ENCODE results near the gene WDPCP. TPM values are rescaled to one million over a fixed set of nuclear protein-coding genes. Genes with fewer than 3 reads are reported as not detected.
"Not testable (repeated sequence)": the region's sequence is repeated elsewhere in the genome, so short reads cannot be mapped to it uniquely, and the experiment has no call there.

WDPCP gene
- total RNA-seq, 1 experiment from 2014 or later: 7.4 TPM

- H3K36me3 ChIP-seq (ENCODE audit: control insufficient read depth, insufficient read depth, low read length): no peaks in the 10 kb centered on the region
- no peak overlapping the region for H3K27ac ChIP-seq (ENCODE audit: low read length)
- H3K27me3 ChIP-seq (ENCODE audit: control insufficient read depth, insufficient read depth, low read length): peaks cover 10% of the 10 kb centered on the region; the same call in 1 of the 2 replicates
- POLR2A ChIA-PET: no interaction called here
- H3K4me3 ChIP-seq (ENCODE audit: low read depth in 2 of 2, low read length in 2 of 2): no peak overlapping the region
- CTCF ChIA-PET: no interaction called here
- DNase-seq (ENCODE audit: low read depth, low spot score): no peak
- in situ Hi-C loops (cut with HindIII; ENCODE audit: low pct_unique_long_range_greater_than_20kb, low sequenced_read_pairs): no loop called here
- intact Hi-C loops (cut with micrococcal nuclease; ENCODE audit: unreplicated experiment): no loop called here
- no peak for TF ChIP-seq CTCF (IDR thresholded peaks at IDR 0.05)
- TF ChIP-seq SIN3A (IDR thresholded peaks at IDR 0.05; ENCODE audit: borderline replicate concordance, insufficient read depth, low read depth, low read length): no peak
- no peak for TF ChIP-seq TCF7L2 (IDR thresholded peaks at IDR 0.05; ENCODE audit: low read depth, low read length)
- H3K9me3 ChIP-seq (ENCODE audit: control insufficient read depth, insufficient read depth, low read depth, low read length): no peaks in the 10 kb centered on the region
- no peaks in the 10 kb centered on the region for H3K4me1 ChIP-seq (ENCODE audit: control insufficient read depth, insufficient read depth, low read length)
- no peak for ATAC-seq
- BruUV-seq (replicated peaks): no TSS peak
These were observed 25.2 kb upstream of the WDPCP start for GRCh38 chr2:63613391-63613901.

- ChIA-PET CTCF (no interaction called here), POLR2A (no interaction called here)
- H3K27me3 ChIP-seq (ENCODE audit: control insufficient read depth, insufficient read depth, low read length): no peaks in the 10 kb centered on the region; the same call in 1 of the 2 replicates
- H3K4me1 ChIP-seq (ENCODE audit: control insufficient read depth, insufficient read depth, low read length): no peaks in the 10 kb centered on the region
- H3K4me3 ChIP-seq (ENCODE audit: low read depth in 2 of 2, low read length in 2 of 2): no peak overlapping the region
- H3K9me3 ChIP-seq (ENCODE audit: control insufficient read depth, insufficient read depth, low read depth, low read length): no peaks in the 10 kb centered on the region
- in situ Hi-C loops (cut with HindIII; ENCODE audit: low pct_unique_long_range_greater_than_20kb, low sequenced_read_pairs) (no loop called here), intact Hi-C loops (cut with micrococcal nuclease; ENCODE audit: unreplicated experiment) (no loop called here)
- no peak for TF ChIP-seq SIN3A (IDR thresholded peaks at IDR 0.05; ENCODE audit: borderline replicate concordance, insufficient read depth, low read depth, low read length)
- no peak for TF ChIP-seq POLR2AphosphoS5 (IDR thresholded peaks at IDR 0.05; ENCODE audit: low read depth, low read length)
- TF ChIP-seq TCF7L2 (IDR thresholded peaks at IDR 0.05; ENCODE audit: low read depth, low read length): no peak
- TF ChIP-seq REST (IDR thresholded peaks at IDR 0.05; ENCODE audit: insufficient read depth in 1 of 2, low read depth in 2 of 2, low read length in 1 of 2): no peak
- TF ChIP-seq CTCF (IDR thresholded peaks at IDR 0.05): no peak
- H3K36me3 ChIP-seq (ENCODE audit: control insufficient read depth, insufficient read depth, low read length): peaks cover 14% of the 10 kb centered on the region
- no peak for DNase-seq (ENCODE audit: low read depth, low spot score)
- no peak for ATAC-seq
- H3K27ac ChIP-seq (ENCODE audit: low read length): no peak overlapping the region
- no TSS peak for BruUV-seq (replicated peaks)
These were observed 22.2 kb upstream of the WDPCP start for GRCh38 chr2:63610525-63610924.

DNA sequence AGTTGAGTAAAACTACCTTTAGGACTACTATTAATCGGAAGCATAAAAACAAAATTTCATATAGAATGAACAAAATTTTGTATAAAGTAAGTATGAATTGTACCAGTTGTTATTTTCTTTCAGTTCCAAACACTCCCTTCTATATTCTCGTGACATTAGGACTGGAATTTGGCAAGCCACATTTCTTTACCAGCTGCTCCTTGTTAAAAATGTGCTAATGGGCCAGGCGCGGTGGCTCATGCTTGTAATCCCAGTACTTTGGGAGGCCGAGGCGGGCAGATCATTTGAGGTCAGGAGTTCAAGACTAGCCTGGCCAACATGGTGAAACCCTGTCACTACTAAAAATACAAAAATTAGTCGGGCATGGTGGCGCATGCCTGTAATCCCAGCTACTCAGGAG is 20.6 kb upstream of the WDPCP start:
- CTCF ChIA-PET; in situ Hi-C loops (cut with HindIII; ENCODE audit: low pct_unique_long_range_greater_than_20kb, low sequenced_read_pairs); BruUV-seq (replicated peaks); H3K4me3 ChIP-seq (ENCODE audit: low read depth in 2 of 2, low read length in 2 of 2); POLR2A ChIA-PET; intact Hi-C loops (cut with micrococcal nuclease; ENCODE audit: unreplicated experiment); H3K27ac ChIP-seq (ENCODE audit: low read length); H3K27me3 ChIP-seq (ENCODE audit: control insufficient read depth, insufficient read depth, low read length); ATAC-seq; H3K4me1 ChIP-seq (ENCODE audit: control insufficient read depth, insufficient read depth, low read length); H3K9me3 ChIP-seq (ENCODE audit: control insufficient read depth, insufficient read depth, low read depth, low read length); DNase-seq (ENCODE audit: low read depth, low spot score): not testable (repeated sequence)
- peaks cover 30% of the 10 kb centered on the region for H3K36me3 ChIP-seq (ENCODE audit: control insufficient read depth, insufficient read depth, low read length)
